HepG2 (cell line): Measurements from ENCODE around the gene LMBRD2.

Source experiments
- CBFB ChIP-seq: sonication (generic); formaldehyde crosslinking; IDR thresholded peaks from 2 replicates; pipeline ENCODE4 v1.4.0; 2020; ENCODE audit warnings: missing genetic modification reagents
- FOXP1 ChIP-seq, 2 experiments: fragments of 450-650 bp in 1 of 2; IDR thresholded peaks; 2 replicates each; pipeline ENCODE4 v1.6.1; 2017 to 2018; ENCODE audit warnings: antibody characterized with exemption in 1 of 2
- FOXP4 ChIP-seq: sonication (generic); formaldehyde crosslinking; IDR thresholded peaks from 2 replicates; pipeline ENCODE4 v1.4.0; 2020; ENCODE audit warnings: missing genetic modification reagents
- GABPA ChIP-seq, 2 experiments: IDR thresholded peaks; 2 replicates each; pipeline ENCODE4 v1.6.1; 2011 to 2016; ENCODE audit warnings: low read depth in 2 of 2, low read length in 1 of 2, missing biosample characterization in 1 of 2, missing genetic modification characterization in 1 of 2
- JUNB ChIP-seq: sonication (generic); formaldehyde crosslinking; IDR thresholded peaks from 2 replicates; pipeline ENCODE4 v1.8.0; 2022; ENCODE audit warnings: missing genetic modification reagents, mild to moderate bottlenecking, borderline replicate concordance
- PHF21A ChIP-seq: sonication (generic); formaldehyde crosslinking; IDR thresholded peaks from 2 replicates; pipeline ENCODE4 v1.5.0; 2020; ENCODE audit warnings: mild to moderate bottlenecking, missing genetic modification reagents
- POLR2AphosphoS5 ChIP-seq: IDR thresholded peaks from 2 replicates; pipeline ENCODE4 v1.6.1; 2012; ENCODE audit warnings: low read depth, low read length
- RFX5 ChIP-seq: IDR thresholded peaks from 2 replicates; pipeline ENCODE4 v1.6.1; 2011; ENCODE audit warnings: low read depth, low read length, improper control_type of control experiment
- SIN3B ChIP-seq: fragments of 150-350 bp; IDR thresholded peaks from 2 replicates; pipeline ENCODE4 v1.6.1; 2014; ENCODE audit warnings: low read length
- TOE1 ChIP-seq: sonication (generic); formaldehyde crosslinking; IDR thresholded peaks from 2 replicates; pipeline ENCODE4 v1.4.0; 2020; ENCODE audit warnings: mild to moderate bottlenecking, missing genetic modification reagents
- ZNF414 ChIP-seq: sonication (generic); formaldehyde crosslinking; IDR thresholded peaks from 2 replicates; pipeline ENCODE4 v1.5.0; 2020; ENCODE audit warnings: missing genetic modification reagents
- ZNF572 ChIP-seq: sonication (generic); formaldehyde crosslinking; IDR thresholded peaks from 2 replicates; pipeline ENCODE4 v1.5.1; 2020; ENCODE audit warnings: mild to moderate bottlenecking, missing genetic modification reagents
- ZSCAN20 ChIP-seq: sonication (generic); formaldehyde crosslinking; IDR thresholded peaks from 2 replicates; pipeline ENCODE4 v1.4.0; 2020; ENCODE audit warnings: missing genetic modification reagents, mild to moderate bottlenecking, borderline replicate concordance

GRCh38 chr5:36111238-36111637 lies 40.4 kb downstream of the LMBRD2 start:
- no peak for TF ChIP-seq JUNB (CRISPR knock-in tag)
- TF ChIP-seq SIN3B: no peak
- no peak for TF ChIP-seq TOE1 (CRISPR knock-in tag)
- TF ChIP-seq RFX5: no peak
- TF ChIP-seq GABPA (IDR thresholded peaks at IDR 0.05; ENCODE audit: low read depth, low read length): no peak
- no peak for TF ChIP-seq GABPA (CRISPR knock-in tag; IDR thresholded peaks at IDR 0.05; ENCODE audit: low read depth)
- TF ChIP-seq ZNF572 (CRISPR knock-in tag): no peak
- no peak for TF ChIP-seq PHF21A
- TF ChIP-seq FOXP4 (CRISPR knock-in tag): no peak
- no peak for TF ChIP-seq POLR2AphosphoS5
- TF ChIP-seq CBFB: no peak
- TF ChIP-seq FOXP1 (IDR thresholded peaks at IDR 0.05): no peak
- TF ChIP-seq FOXP1 (CRISPR knock-in tag; IDR thresholded peaks at IDR 0.05): no peak
- no peak for TF ChIP-seq ZNF414 (CRISPR knock-in tag)
- TF ChIP-seq ZSCAN20 (CRISPR knock-in tag): no peak
